SK-N-SH (cell line): ENCODE data around the gene LRRC10B. TPM values are rescaled to one million over a fixed set of nuclear protein-coding genes. Genes with fewer than 3 reads are reported as not detected.

Source experiments
- CTCF ChIA-PET: fragments of 300-600, 350-600 bp; formaldehyde crosslinking; extraction: SDS; loops from one replicate; lab custom pipeline; 2021; lab: Yijun Ruan, JAX
- POLR2A ChIA-PET: fragments of 350-600 bp; sonication (Branson Sonifier 250); formaldehyde crosslinking; extraction: SDS; loops from one replicate; lab custom pipeline; 2020; ENCODE audit warnings: antibody characterized with exemption, inconsistent platforms; lab: Yijun Ruan, JAX
- DNase-seq: peaks from one replicate; pipeline ENCODE4 v3.0.0; 2012
- H2AFZ ChIP-seq: fragments of 200-600 bp; sonication (generic); 2 replicates; pipeline ENCODE4 v1.8.1; 2016; ENCODE audit warnings: antibody characterized with exemption, mild to moderate bottlenecking, low read depth
- H3F3A ChIP-seq: fragments of 200-600 bp; sonication (generic); replicated peaks from 2 replicates; pipeline ENCODE3; 2016; ENCODE audit warnings: antibody characterized with exemption, mild to moderate bottlenecking; ENCODE audit not compliant: insufficient read depth
- H3K27ac ChIP-seq, 2 experiments: fragments of 200-500 bp in 1 of 2; fragments of 200-600 bp in 1 of 2; sonication (Bioruptor generic) in 1 of 2; sonication (generic), shearing (Covaris generic) in 1 of 2; 2 replicates each; pipeline versions ENCODE4 v1.5.1 to v1.6.1; 2014 to 2016; ENCODE audit warnings: low read depth in 2 of 2, inconsistent platforms in 1 of 2, low read length in 1 of 2, mild to moderate bottlenecking in 1 of 2, mixed read lengths in 1 of 2
- H3K27me3 ChIP-seq: fragments of 200-600 bp; sonication (generic), shearing (Covaris generic); 2 replicates; pipeline ENCODE4 v1.6.1; 2016; ENCODE audit warnings: mixed run types; ENCODE audit not compliant: insufficient read depth
- H3K36me3 ChIP-seq, 2 experiments: fragments of 200-500 bp in 1 of 2; fragments of 200-600 bp in 1 of 2; sonication (Bioruptor generic) in 1 of 2; sonication (generic) in 1 of 2; replicated peaks in 1 of 2; 2 replicates each; pipeline versions ENCODE3 to v1.5.1; 2014 to 2016; ENCODE audit warnings: low read length in 1 of 2, mild to moderate bottlenecking in 1 of 2; ENCODE audit not compliant: insufficient read depth in 2 of 2, control insufficient read depth in 1 of 2
- H3K4me1 ChIP-seq, 2 experiments: fragments of 200-500 bp in 1 of 2; fragments of 200-600 bp in 1 of 2; sonication (Bioruptor generic) in 1 of 2; sonication (generic), shearing (Covaris generic) in 1 of 2; 2 replicates each; pipeline versions ENCODE4 v1.5.1 to v1.6.1; 2014 to 2016; ENCODE audit warnings: low read depth in 1 of 2, low read length in 1 of 2, mixed run types in 1 of 2; ENCODE audit not compliant: insufficient read depth in 2 of 2, control insufficient read depth in 1 of 2
- H3K4me2 ChIP-seq: fragments of 200-600 bp; sonication (generic), shearing (Covaris generic); 2 replicates; pipeline ENCODE4 v1.6.1; 2017; ENCODE audit warnings: mixed run types
- H3K4me3 ChIP-seq, 2 experiments: fragments of 200-500 bp in 1 of 2; fragments of 200-600 bp in 1 of 2; sonication (Bioruptor generic) in 1 of 2; sonication (generic), shearing (Covaris generic) in 1 of 2; 2 replicates each; pipeline versions ENCODE4 v1.5.1 to v1.8.1; 2014 to 2016; ENCODE audit warnings: low read depth in 2 of 2, inconsistent platforms in 1 of 2, low read length in 1 of 2, mild to moderate bottlenecking in 1 of 2, mixed read lengths in 1 of 2, moderate library complexity in 1 of 2
- H3K79me2 ChIP-seq: fragments of 200-600 bp; sonication (generic); 2 replicates; pipeline ENCODE4 v1.8.1; 2017; ENCODE audit warnings: mild to moderate bottlenecking; ENCODE audit not compliant: insufficient read depth
- H3K9ac ChIP-seq: fragments of 200-600 bp; sonication (generic); 2 replicates; pipeline ENCODE4 v1.6.1; 2017; ENCODE audit warnings: mixed run types
- H3K9me2 ChIP-seq: fragments of 200-600 bp; sonication (generic); 2 replicates; pipeline ENCODE4 v1.6.1; 2017; ENCODE audit warnings: mixed run types
- H3K9me3 ChIP-seq: fragments of 200-600 bp; sonication (generic); 2 replicates; pipeline ENCODE4 v1.6.1; 2017; ENCODE audit warnings: mixed run types, mild to moderate bottlenecking, moderate library complexity
- H4K20me1 ChIP-seq: fragments of 200-600 bp; sonication (generic); 2 replicates; pipeline ENCODE4 v1.6.1; 2017; ENCODE audit warnings: mild to moderate bottlenecking, mixed run types; ENCODE audit not compliant: insufficient read depth
- FOXJ3 ChIP-seq: sonication (generic); formaldehyde crosslinking; IDR thresholded peaks from 2 replicates; pipeline ENCODE4 v1.5.1; 2020; ENCODE audit warnings: mild to moderate bottlenecking, missing genetic modification reagents
- GABPA ChIP-seq: IDR thresholded peaks from 2 replicates; pipeline ENCODE4 v1.4.0; 2012; ENCODE audit warnings: low read depth, mild to moderate bottlenecking
- JUND ChIP-seq: IDR thresholded peaks from 2 replicates; pipeline ENCODE4 v1.4.0; 2012
- MEF2A ChIP-seq: IDR thresholded peaks from 2 replicates; pipeline ENCODE4 v1.4.0; 2012; ENCODE audit warnings: low read depth, borderline replicate concordance
- RFX5 ChIP-seq: IDR thresholded peaks from 2 replicates; pipeline ENCODE4 v1.6.1; 2012; ENCODE audit warnings: mild to moderate bottlenecking, improper control_type of control experiment, low read length
- SIN3A ChIP-seq: IDR thresholded peaks from 2 replicates; pipeline ENCODE4 v1.6.1; 2012; ENCODE audit warnings: low read depth, mild to moderate bottlenecking, low read length, moderate library complexity, borderline replicate concordance
- TCF12 ChIP-seq: IDR thresholded peaks from 2 replicates; pipeline ENCODE4 v1.4.0; 2012
- TEAD4 ChIP-seq: IDR thresholded peaks from 2 replicates; pipeline ENCODE4 v1.4.0; 2012; ENCODE audit warnings: mild to moderate bottlenecking, borderline replicate concordance; ENCODE audit not compliant: insufficient read depth
- YY1 ChIP-seq: IDR thresholded peaks from 2 replicates; pipeline ENCODE4 v1.4.0; 2012; ENCODE audit warnings: low read depth, mild to moderate bottlenecking
- WGBS: methylation state at CpG from one replicate; pipeline ENCODE4 v1.1.6; 2017; ENCODE audit warnings: low lambda C conversion rate; 5-methylcytosine and 5-hydroxymethylcytosine counted together
- polyA plus RNA-seq, 3 experiments: library from polyadenylated mRNA; depleted of rRNA; stranded (reverse); fragments of >200 nt; gene quantifications; 2 replicates each; pipeline ENCODE4 v1.2.3, GENCODE V29; 2012
- TF ChIP-seq, protein P1 (sequence below): IDR thresholded peaks from 2 replicates; pipeline ENCODE4 v1.4.0; 2012; ENCODE audit warnings: low read depth, borderline replicate concordance
- TF ChIP-seq, protein P2 (sequence below): fragments of 200-600 bp; sonication (generic); IDR thresholded peaks from 2 replicates; pipeline ENCODE4 v1.6.1; 2017; ENCODE audit warnings: antibody characterized with exemption, mild to moderate bottlenecking, moderate library complexity
- TF ChIP-seq, protein P3 (sequence below): IDR thresholded peaks from 2 replicates; pipeline ENCODE4 v1.4.0; 2012; ENCODE audit warnings: low read depth
- TF ChIP-seq, protein P4 (sequence below): fragments of 150-350 bp; IDR thresholded peaks from 2 replicates; pipeline ENCODE4 v1.6.1; 2017; ENCODE audit warnings: antibody characterized with exemption, low read length, low read depth, borderline replicate concordance
- TF ChIP-seq, protein P5 (sequence below): IDR thresholded peaks from 2 replicates; pipeline ENCODE4; 2012

LRRC10B gene
- polyA plus RNA-seq, 1 of the 3 experiments (the other 2 are of a cell fraction) = not detected

DNA sequence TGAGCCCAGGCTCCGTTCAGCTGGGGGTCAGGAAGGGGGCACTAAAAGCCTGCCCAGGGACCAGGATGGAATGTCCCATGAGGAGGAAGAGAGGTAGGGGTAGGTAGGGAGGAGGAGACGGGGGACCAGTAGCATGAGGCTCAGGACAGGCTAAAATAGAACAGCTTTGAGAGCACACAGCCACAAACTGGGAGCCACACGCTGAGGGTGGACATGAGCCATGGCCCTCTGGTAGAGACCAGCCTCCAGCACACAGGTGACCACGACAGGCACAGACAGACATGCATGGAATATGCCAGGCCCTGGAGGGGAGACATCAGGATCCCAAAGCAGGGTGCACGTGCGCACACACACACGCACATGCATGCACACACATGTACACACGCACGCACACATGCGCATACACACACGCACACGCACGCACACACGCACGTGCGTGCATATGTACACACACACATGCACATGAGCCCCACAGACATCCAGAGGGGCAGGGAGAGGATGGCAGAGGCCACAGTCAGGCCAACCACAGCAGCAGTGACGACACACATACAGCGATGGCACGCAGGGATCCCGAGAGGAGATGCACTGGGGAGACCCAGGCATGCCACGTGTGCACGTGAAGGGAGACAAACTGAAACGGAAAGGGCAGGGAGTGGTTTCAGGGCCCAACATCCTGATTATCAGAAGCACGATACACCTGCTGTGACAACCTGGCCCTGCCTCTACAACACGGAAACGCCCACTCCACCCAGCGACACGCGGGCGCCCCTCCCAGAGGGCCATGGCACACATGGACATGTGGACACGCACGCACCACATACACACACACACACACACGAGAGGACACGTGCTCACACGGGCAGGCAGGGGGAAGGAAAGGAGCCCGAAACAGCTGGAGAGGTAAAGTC lies 25.7 kb downstream of the LRRC10B start:
- Histone ChIP-seq H3K36me3 (no peaks in the 10 kb centered on the region), H2AFZ (no peak overlapping the region), H3K4me2 (no peak overlapping the region), H3K9me3 (no peaks in the 10 kb centered on the region), H3K27ac (peak overlapping the region in 1 of 2 experiments; percentile 91; a peak in 2 of 4 replicates), H3K4me3 (no peak overlapping the region), H3K9me2 (no peaks in the 10 kb centered on the region), H3K4me1 (peaks cover 0 to 100% of the 10 kb centered on the region in 2 experiments; a peak in 2 of 4 replicates), H3K9ac (no peak overlapping the region), H3K79me2 (no peaks in the 10 kb centered on the region), H4K20me1 (no peaks in the 10 kb centered on the region), H3F3A (no peaks in the 10 kb centered on the region), H3K27me3 (no peaks in the 10 kb centered on the region)
- no peak for DNase-seq
- WGBS = 67% methylated on average over 35 of the region's 36 CpGs
- POLR2A ChIA-PET = no interaction called here
- TF ChIP-seq RFX5 (no peak), FOXJ3 (CRISPR knock-in tag) (no peak), MEF2A (no peak), TCF12 (no peak), TEAD4 (no peak), GABPA (no peak), SIN3A (no peak), YY1 (no peak), JUND (no peak)
- TF ChIP-seq, protein P1, sequence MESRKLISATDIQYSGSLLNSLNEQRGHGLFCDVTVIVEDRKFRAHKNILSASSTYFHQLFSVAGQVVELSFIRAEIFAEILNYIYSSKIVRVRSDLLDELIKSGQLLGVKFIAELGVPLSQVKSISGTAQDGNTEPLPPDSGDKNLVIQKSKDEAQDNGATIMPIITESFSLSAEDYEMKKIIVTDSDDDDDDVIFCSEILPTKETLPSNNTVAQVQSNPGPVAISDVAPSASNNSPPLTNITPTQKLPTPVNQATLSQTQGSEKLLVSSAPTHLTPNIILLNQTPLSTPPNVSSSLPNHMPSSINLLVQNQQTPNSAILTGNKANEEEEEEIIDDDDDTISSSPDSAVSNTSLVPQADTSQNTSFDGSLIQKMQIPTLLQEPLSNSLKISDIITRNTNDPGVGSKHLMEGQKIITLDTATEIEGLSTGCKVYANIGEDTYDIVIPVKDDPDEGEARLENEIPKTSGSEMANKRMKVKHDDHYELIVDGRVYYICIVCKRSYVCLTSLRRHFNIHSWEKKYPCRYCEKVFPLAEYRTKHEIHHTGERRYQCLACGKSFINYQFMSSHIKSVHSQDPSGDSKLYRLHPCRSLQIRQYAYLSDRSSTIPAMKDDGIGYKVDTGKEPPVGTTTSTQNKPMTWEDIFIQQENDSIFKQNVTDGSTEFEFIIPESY = no peak
- TF ChIP-seq, protein P2, sequence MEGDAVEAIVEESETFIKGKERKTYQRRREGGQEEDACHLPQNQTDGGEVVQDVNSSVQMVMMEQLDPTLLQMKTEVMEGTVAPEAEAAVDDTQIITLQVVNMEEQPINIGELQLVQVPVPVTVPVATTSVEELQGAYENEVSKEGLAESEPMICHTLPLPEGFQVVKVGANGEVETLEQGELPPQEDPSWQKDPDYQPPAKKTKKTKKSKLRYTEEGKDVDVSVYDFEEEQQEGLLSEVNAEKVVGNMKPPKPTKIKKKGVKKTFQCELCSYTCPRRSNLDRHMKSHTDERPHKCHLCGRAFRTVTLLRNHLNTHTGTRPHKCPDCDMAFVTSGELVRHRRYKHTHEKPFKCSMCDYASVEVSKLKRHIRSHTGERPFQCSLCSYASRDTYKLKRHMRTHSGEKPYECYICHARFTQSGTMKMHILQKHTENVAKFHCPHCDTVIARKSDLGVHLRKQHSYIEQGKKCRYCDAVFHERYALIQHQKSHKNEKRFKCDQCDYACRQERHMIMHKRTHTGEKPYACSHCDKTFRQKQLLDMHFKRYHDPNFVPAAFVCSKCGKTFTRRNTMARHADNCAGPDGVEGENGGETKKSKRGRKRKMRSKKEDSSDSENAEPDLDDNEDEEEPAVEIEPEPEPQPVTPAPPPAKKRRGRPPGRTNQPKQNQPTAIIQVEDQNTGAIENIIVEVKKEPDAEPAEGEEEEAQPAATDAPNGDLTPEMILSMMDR = no peak
- TF ChIP-seq, protein P3, sequence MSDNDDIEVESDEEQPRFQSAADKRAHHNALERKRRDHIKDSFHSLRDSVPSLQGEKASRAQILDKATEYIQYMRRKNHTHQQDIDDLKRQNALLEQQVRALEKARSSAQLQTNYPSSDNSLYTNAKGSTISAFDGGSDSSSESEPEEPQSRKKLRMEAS = no peak
- TF ChIP-seq, protein P4, sequence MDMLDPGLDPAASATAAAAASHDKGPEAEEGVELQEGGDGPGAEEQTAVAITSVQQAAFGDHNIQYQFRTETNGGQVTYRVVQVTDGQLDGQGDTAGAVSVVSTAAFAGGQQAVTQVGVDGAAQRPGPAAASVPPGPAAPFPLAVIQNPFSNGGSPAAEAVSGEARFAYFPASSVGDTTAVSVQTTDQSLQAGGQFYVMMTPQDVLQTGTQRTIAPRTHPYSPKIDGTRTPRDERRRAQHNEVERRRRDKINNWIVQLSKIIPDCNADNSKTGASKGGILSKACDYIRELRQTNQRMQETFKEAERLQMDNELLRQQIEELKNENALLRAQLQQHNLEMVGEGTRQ = no peak
- TF ChIP-seq, protein P5, sequence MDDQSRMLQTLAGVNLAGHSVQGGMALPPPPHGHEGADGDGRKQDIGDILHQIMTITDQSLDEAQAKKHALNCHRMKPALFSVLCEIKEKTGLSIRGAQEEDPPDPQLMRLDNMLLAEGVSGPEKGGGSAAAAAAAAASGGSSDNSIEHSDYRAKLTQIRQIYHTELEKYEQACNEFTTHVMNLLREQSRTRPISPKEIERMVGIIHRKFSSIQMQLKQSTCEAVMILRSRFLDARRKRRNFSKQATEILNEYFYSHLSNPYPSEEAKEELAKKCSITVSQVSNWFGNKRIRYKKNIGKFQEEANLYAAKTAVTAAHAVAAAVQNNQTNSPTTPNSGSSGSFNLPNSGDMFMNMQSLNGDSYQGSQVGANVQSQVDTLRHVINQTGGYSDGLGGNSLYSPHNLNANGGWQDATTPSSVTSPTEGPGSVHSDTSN = no peak
- CTCF ChIA-PET = interaction anchor here (1.2 to 33.4 kb wide), 6 partner anchors 20 to 94 kb away, joined by 3 to 670 read pairs (median 5); partner anchors contain the start of gene LRRC10B
